AG09309 (cell line): ENCODE measurements around the gene JPH4.

Experiments used
- DNase-seq: peaks from one replicate; pipeline ENCODE4 v3.0.0-alpha.2; 2010; ENCODE audit warnings: low read depth
- H3K4me3 ChIP-seq: 2 replicates; pipeline ENCODE4 v1.5.1; 2011; ENCODE audit warnings: mild to moderate bottlenecking, low read depth, low read length, moderate library complexity; ENCODE audit not compliant: control insufficient read depth
- TF ChIP-seq, protein P1 (sequence below): IDR thresholded peaks from 2 replicates; pipeline ENCODE4 v1.5.1; 2011; ENCODE audit warnings: mild to moderate bottlenecking, low read depth, low read length, inconsistent platforms; ENCODE audit not compliant: insufficient read depth, control insufficient read depth; ENCODE audit errors: missing control alignments

JPH4 gene

DNA sequence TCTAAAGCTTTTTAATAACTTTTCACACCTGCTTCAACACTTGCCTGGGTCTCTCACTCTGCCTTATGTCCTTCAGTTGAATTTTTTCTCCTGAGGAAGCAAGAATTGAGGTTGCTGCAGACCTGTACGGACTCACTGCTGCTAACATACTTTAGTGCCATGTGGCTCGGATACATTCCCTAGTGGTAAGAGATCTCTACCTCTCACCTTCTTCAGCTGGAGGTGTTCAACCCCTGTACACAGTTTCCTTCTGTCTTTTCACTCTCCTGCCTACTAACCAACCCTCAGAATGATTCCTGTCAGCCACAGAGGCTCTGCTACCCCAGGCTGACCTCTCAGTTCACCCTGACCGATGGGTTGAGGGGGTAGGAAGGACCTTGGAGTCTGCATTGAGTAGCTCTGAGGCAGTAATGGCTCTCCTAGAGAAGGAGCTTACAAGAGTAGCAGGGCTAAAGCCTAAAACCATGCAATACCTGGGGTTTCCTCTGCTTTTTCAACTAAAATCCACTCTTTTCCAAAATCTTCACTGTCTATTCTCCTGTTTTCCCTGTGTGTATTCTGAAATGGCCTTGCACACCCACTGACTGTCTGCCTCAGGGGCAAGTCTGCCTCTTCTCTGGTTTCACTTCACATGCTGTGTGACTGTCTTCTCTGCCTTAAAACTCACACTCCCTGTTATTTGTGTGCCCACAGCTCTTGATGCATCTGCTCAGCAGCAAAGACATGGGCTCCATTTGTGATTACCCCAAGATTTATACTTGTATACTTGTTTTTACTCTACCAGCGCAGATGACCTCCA lies 43.5 kb upstream of the JPH4 start:
- no peak for DNase-seq
- H3K4me3 ChIP-seq: no peak overlapping the region
- TF ChIP-seq, protein P1, sequence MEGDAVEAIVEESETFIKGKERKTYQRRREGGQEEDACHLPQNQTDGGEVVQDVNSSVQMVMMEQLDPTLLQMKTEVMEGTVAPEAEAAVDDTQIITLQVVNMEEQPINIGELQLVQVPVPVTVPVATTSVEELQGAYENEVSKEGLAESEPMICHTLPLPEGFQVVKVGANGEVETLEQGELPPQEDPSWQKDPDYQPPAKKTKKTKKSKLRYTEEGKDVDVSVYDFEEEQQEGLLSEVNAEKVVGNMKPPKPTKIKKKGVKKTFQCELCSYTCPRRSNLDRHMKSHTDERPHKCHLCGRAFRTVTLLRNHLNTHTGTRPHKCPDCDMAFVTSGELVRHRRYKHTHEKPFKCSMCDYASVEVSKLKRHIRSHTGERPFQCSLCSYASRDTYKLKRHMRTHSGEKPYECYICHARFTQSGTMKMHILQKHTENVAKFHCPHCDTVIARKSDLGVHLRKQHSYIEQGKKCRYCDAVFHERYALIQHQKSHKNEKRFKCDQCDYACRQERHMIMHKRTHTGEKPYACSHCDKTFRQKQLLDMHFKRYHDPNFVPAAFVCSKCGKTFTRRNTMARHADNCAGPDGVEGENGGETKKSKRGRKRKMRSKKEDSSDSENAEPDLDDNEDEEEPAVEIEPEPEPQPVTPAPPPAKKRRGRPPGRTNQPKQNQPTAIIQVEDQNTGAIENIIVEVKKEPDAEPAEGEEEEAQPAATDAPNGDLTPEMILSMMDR: no peak

DNA sequence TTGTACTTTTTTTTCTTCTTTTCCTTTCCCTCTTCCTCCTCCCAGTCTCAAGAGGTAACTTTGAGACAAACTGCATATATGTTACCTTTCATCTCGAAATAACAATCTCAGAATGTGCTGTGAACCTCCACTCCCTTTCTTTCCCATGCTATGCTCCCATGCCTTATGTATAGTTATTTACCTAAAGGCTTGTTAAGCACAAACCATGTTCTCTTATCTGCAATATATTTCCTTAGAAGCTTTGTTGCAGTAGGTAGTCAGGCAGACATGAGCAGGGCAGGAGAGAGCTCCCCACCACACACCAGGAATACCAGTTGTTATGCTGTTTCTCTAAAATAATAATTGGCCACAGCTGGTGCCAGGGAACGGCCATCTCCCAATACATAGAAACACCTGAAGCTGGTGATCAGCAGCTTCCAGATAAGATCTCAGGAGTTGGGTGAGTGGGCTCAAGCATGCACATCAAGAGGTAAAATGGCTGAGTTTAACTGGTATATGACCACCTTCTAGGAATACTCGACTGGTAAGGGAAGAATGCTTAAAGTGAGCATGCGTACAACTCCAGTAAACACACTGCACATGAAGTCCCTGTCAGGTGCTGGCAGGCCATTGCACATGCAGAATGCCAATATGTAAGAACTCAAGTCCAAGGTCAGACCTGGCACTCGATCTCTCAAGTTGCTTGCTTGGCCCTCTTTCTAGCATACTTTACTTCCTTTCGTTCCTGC lies 42.8 kb upstream of the JPH4 start:
- no peak for DNase-seq
- H3K4me3 ChIP-seq: no peak overlapping the region
- TF ChIP-seq, protein P1: no peak

DNA sequence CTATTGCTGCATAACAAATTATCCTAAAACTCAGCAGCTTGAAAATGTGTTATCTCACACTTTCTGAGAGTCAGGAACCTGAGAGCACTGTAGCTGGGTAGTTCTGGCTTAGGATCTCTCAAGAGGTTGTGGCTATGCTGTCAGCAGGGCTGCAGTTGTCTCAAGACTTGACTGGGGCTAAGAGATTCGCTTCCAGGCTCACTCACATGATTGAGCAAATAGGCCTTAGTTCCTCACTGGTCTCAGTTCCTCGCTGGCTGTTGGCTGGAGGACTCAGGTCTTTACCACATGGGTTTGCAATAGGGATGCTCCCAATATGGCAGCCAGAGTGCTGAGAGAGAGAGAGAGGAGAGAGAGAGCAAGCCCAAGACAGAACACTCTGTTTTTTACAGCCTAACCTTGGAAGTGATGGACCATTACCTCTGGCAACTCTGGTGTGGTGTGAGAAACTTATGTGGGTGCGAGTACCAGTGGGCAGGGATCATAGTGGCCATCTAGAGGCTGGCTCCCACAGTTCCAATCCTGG lies 41.6 kb upstream of the JPH4 start:
- H3K4me3 ChIP-seq: no peak overlapping the region
- TF ChIP-seq, protein P1: no peak
- no peak for DNase-seq

DNA sequence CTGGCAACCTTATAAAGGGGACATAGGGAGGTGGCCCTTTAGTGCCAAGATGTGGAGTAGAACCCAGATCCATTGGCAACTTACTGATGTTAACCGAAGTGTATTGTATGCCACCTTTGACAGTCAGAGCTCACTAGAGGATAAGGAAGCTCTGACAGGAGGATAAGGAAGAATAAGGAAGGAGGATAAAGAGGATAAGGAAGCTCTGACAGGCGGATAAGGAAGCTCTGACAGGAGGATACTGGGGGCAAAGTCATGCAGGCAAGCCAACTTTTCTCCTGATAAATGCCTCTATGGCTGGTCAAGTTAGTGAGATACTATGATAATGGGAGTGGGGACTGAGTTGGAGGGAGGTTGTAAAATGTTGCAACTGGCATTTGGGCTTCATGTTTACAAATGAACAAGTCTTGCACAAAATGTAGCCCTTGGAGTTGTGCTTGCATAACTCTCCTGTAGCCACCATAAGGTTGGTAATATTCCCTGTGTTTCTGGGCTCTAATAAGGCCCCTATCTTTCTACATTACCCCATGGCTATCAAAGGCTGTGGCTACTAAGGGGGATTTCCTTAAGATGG lies 39.9 kb upstream of the JPH4 start:
- TF ChIP-seq, protein P1: no peak
- H3K4me3 ChIP-seq: no peak overlapping the region
- DNase-seq: no peak

DNA sequence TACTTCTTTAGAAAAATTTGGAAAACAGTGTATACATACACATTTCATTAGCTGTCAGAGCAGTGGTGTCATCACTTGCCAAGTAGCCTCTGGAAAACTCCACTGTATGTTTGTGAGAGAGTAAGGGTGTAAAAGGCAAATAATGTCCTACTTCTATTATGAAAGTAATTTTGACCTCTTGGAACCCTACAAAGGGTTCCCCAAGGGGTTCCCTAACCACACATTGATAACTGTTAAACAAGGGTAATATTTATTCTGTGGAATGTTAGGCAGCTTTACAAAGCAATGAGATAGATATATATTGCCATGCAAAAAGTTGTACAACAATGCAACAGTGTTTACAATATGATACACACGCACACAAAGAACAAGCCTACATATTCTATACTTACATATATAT lies 38.9 kb upstream of the JPH4 start:
- DNase-seq: no peak
- TF ChIP-seq, protein P1: no peak
- no peak overlapping the region for H3K4me3 ChIP-seq

DNA sequence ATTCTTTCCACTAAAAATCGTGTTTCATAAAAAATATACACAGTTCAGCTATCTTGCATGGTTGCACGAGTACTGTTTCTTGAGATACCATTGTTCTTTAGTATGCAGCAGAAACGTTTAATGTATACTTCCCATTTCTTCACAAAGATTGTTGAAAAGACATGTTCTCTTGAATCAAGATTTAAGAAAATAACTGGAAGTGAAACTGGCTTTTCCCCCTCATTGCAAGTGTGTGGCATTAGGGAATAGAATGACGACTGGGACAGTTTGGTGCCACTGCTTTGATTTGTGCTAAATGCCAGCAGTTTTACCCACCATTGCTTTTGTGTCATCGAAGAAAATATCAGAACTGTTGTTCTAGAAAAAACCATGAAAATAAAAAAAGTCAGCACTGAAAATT lies 37.3 kb upstream of the JPH4 start:
- DNase-seq: no peak
- TF ChIP-seq, protein P1: no peak
- no peak overlapping the region for H3K4me3 ChIP-seq
